ENCODE results near the gene VAV2.

DNA sequence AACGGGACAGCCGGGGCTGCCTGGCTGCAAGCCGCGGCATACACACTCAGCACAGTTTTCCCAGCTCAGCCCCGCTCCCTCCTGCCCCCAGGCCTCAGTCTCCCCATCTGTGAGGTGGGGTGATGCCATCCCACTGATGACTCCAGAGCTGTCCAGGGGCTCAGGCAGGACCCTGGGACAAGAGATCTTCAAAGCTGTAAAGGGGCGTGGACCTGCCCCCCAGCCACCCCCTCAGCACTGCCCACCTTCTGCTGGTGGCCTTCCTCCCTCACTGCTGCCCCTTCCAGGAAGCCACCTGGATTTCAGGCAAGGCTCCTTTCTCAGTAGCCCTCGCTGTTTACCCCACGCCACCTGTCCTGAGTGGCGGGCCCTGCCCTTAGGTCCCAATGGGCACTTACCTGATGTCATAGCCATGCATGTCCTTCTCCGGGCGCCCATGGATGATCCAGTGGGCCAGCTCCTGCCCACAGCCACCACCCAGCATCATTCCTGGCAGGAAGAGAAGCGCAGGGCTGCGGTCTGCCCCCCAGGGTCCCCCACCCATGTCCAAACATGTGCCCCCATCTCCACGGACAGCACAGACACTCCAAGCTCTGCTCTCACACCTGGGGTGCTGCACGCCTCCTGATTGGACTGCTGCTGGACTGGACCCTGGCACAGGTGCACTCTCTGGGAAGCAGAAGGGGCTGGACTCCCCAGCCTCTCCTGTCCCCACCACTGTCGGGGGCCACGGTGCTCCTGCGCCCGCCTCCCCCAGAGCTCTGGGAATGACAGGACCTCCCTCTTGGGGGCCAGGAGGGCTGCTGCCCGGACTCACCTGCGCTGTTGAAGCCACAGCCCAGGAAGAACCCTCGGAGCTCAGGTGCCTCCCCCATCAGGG is 279.7 kb downstream of the VAV2 start:
- no peak for TF ChIP-seq TEAD2 (tag; IDR thresholded peaks at IDR 0.05)
- TF ChIP-seq, protein P1, sequence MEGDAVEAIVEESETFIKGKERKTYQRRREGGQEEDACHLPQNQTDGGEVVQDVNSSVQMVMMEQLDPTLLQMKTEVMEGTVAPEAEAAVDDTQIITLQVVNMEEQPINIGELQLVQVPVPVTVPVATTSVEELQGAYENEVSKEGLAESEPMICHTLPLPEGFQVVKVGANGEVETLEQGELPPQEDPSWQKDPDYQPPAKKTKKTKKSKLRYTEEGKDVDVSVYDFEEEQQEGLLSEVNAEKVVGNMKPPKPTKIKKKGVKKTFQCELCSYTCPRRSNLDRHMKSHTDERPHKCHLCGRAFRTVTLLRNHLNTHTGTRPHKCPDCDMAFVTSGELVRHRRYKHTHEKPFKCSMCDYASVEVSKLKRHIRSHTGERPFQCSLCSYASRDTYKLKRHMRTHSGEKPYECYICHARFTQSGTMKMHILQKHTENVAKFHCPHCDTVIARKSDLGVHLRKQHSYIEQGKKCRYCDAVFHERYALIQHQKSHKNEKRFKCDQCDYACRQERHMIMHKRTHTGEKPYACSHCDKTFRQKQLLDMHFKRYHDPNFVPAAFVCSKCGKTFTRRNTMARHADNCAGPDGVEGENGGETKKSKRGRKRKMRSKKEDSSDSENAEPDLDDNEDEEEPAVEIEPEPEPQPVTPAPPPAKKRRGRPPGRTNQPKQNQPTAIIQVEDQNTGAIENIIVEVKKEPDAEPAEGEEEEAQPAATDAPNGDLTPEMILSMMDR (IDR thresholded peaks at IDR 0.05 in 2 of 3, conservative IDR thresholded peaks at IDR 0.05 in 1 of 3; ENCODE audit: insufficient read depth in 2 of 3, low read depth in 1 of 3, low read length in 3 of 3) = no peak
- TF ChIP-seq POLR2A (conservative IDR thresholded peaks at IDR 0.05) = no peak
- no peak for TF ChIP-seq TOE1 (IDR thresholded peaks at IDR 0.05; ENCODE audit: borderline replicate concordance)
- no peak for TF ChIP-seq TOE1 (CRISPR knock-in tag; IDR thresholded peaks at IDR 0.05; ENCODE audit: borderline replicate concordance, low read depth)

All from K562 (cell line).